Stimulated activated naive CD8-positive, alpha-beta T cell treated with anti-CD3 and anti-CD28 coated beads, Interleukin-15, Interleukin-2, amounts not matched to agents 100 U/mL and 50 U/mL, for 24 hours (primary cell): ENCODE results near the gene PPM1N.
A peak's percentile ranks its signal among the peaks of the same experiment; 100 is the strongest.

Source experiments
- ATAC-seq: fragments of 150-1000 bp; cut with Tn5 transposase; one replicate; pipeline ENCODE4 v1.10.0; 2021
- DNase-seq: peaks from one replicate; pipeline ENCODE4 v3.0.0; 2021

Gene PPM1N, protein sequence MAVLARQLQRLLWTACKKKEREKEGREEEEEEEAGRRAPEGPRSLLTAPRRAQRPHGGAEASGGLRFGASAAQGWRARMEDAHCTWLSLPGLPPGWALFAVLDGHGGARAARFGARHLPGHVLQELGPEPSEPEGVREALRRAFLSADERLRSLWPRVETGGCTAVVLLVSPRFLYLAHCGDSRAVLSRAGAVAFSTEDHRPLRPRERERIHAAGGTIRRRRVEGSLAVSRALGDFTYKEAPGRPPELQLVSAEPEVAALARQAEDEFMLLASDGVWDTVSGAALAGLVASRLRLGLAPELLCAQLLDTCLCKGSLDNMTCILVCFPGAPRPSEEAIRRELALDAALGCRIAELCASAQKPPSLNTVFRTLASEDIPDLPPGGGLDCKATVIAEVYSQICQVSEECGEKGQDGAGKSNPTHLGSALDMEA

DNA sequence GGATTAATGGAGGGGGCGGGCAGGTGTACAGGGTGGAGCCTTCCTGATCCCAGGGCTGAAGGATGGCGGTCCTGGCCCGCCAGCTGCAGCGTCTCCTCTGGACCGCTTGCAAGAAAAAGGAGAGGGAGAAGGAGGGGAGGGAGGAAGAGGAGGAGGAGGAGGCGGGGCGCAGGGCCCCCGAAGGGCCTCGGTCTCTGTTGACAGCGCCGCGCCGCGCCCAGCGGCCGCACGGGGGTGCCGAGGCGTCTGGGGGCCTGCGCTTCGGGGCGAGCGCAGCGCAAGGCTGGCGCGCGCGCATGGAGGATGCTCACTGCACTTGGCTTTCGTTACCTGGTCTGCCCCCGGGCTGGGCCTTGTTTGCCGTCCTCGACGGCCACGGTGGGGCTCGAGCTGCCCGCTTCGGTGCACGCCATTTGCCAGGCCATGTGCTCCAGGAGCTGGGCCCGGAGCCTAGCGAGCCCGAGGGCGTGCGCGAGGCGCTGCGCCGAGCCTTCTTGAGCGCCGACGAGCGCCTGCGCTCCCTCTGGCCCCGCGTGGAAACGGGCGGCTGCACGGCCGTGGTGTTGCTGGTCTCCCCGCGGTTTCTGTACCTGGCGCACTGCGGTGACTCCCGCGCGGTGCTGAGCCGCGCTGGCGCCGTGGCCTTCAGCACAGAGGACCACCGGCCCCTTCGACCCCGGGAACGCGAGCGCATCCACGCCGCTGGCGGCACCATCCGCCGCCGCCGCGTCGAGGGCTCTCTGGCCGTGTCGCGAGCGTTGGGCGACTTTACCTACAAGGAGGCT, at the start of gene PPM1N:
Gene PPM1N, plus strand, starts transcription at position 33 of the 785 bp plus-strand sequence. Its CDS starts 30 bp downstream, at position 63.
- peak; percentile 77 for DNase-seq
- ATAC-seq = peak; percentile 55

DNA sequence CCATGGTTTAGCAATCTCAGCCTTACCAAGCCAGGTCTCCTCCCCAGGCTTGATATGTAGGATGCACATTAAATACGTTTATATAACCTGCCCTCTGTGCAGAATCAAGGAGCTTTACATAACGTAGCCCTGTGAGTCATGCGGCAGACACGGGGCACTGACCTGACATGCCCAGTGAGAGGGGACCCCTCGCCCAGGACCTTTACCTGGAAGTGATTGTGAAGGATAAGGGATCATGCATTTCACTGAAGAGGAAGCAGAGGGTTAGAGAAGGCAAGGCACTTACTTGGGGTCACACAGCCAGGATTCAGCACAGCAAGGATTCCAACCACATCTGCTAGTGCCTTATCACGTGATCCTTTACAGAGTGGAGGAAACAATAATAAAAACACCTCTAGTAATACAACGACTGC, 49.4 kb upstream of the PPM1N start:
- ATAC-seq (no peak), DNase-seq (no peak)

DNA sequence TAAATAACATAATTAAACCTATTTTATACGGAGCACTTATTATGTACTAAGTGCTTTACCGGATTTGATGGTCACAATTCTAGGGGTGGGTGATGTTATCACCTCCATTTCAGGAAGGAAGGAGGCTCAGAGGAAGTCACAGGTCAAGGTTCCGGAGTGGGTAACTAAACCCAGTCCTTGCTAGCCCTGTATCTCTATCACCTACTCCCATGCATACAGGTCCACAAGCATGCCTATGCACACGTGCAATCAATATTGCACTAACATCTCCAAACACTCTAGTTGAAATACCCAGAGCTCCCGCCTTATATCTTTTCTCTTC, 48.3 kb upstream of the PPM1N start:
- peak; percentile 12 for ATAC-seq
- no peak for DNase-seq

DNA sequence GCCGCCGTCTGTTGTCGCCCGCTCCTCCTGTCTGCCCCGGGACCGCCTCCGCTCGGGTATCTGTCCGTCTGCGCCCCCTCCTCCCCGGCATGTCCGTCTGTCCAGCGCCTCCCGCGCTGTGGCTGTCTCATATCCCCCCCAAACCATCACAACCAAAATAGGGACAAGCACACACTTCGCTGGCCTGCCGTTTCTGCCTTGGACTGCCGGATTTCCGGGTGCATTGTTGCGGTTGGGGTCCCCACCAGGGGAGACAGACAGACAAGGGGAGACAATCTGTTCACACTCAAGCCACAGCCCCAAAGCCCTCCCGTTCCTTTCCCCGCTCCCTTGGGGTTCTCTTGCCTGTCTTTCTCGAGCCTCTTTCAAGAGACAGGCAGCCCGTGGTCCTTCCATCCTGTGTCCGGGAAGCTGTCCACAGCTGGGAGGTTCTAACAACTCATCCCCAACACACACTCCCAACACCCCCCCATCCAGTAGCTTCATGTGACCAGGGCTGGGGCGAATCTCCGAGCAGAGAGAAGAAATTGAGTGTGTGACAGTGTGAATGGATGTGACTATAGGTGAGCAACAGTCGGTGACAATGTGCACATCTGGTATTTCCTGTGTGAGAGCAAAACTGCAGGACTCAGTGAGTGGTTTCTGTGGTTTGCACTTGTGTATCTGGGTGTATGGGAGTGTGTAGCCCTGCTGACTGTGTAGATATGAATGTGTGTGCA, 47.0 kb upstream of the PPM1N start:
- DNase-seq (peak; percentile 52), ATAC-seq (peak; percentile 24)

DNA sequence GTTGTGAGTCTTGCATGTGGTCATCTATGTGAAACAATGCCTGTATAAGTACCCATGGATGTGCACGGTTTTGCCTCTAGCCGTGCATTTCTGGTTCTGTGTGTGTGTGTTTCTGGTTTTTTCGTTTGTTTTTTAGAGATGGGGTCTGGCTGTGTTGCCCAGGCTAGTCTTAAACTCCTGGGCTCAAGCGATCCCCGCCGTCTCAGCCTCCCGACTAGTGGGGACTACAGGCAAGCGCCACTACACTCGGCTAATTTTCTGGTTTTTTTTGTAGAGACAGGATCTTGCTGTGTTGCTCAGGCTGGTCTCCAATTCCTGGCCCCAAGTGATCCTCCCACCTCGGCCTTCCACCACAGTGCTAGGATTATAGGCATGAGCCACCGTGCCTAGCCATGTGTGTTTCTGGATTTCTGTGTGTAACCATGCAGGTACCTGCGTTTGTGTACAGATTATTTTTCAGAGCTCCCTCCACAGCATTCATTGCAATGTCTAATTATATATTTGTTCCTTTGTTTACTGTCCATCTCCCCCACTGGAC, 46.3 kb upstream of the PPM1N start:
- ATAC-seq = no peak
- no peak for DNase-seq

DNA sequence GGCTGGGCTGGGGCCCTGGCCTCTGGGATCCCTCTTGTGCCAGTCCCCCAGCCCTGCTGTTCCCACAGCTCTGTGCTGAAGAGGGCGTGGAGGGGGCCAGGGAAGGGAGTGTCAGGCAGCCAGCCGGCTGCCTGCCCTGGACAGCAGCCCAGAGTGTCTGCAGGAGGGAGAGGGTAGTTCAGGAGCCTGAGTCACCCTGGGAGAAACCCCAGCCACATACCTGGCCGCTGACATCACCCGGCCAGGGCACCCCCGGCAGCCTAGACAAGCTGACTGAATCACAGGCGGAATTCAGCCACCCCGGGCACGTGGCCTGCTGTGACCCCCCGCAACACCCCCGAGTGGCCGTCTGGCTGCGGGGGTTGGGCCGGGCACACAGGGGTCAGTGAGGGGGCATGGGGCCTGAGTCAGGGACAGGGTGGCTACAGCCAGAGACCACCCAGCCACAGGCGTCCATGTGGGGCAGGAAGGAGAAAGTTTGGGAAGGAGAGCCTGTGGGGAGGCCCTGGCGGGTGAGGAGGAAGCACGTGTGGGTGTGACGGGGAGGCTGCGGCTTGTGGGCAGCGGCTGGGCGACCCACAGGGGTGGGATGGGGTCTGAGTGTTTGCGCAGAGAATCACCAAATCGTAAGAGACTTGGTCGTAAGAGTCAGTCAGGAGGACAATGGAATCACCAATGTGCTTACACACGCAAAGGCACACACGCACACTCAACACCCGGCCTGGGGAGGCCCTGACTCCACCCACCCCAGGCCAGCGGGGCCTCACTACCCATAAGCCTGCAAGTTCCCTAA, 42.3 kb upstream of the PPM1N start:
- ATAC-seq (peak; percentile 89), DNase-seq (peak; percentile 82)

DNA sequence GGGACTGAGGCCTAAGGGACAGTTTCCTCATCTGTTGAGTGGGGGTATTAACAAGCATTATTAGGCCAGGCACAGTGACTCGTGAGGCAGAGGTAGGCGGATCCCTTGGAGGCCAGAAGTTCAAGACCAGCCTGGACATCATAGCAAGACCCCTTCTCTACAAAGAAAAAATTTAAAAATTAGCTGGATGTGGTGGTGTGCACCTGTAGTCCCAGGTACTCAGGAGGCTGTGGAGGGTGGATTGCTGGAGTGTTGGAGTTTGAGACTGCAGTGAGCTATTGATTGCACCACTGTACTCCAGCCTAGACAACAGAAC, 41.8 kb upstream of the PPM1N start:
- no peak for DNase-seq
- ATAC-seq = no peak

DNA sequence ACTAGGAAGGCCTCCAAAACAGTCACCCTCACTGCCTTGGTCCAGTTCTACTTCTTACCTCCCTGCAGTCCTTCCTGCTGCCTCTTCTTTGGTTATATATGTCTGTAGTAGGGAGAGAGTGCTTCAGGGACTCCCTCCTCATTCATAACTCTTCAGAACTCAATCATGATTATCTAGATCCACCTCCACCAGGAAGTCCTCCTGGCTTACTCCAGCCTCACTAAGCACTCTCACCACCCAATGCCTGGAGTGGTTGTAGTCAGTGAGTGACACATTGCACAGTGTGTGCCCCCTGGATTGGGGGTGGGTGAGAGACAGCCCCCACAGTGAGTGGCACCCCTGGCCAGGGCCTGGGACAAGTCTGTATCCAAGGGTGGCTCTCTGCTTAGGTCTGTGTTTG, 40.5 kb upstream of the PPM1N start:
- DNase-seq (no peak), ATAC-seq (no peak)

DNA sequence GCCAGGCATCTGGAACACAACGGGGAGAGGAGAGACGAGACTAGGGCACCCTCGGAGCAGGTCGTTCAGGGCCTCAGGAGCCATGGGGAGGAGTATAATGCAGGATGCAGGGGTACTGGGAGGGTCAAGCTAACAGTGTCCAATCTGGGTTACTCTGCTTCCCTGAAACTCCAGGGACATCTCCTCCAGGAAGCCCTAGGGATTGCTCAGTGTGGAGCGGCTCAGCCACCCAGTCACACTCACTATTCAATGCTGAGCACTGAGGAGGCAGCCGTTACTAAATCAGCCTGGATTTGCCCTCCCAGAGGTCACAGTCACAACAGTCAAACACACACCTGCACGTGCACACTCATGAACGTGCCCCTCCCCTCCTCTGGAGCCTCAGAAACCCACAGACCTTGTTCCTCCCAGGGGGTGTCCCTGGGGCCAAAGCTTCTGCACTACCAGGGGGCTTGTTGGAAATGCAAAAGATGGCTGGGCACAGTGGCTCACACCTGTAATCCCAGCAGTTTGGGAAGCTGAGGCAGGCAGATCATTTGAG, 37.4 kb upstream of the PPM1N start:
- no peak for DNase-seq
- no peak for ATAC-seq

DNA sequence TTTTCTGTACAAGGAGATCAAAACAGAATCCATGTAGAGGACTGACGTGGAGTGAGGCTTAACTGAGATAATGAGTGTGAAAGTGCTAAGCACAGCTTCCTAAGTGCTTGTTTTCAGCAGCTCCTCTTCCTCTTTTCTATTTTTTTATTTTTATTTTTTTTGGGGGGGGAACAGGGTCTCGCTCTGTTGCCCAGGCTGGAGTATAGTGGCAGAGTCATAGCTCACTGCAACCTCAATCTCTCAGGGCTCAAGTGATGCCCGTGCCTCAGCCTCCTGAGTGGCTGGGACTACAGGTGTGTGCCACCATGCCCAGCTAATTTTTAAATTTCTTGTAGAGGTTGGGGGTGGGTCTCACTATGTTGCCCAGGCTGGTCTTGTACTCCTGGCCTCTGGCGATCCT, 36.1 kb upstream of the PPM1N start:
- ATAC-seq (no peak), DNase-seq (no peak)

DNA sequence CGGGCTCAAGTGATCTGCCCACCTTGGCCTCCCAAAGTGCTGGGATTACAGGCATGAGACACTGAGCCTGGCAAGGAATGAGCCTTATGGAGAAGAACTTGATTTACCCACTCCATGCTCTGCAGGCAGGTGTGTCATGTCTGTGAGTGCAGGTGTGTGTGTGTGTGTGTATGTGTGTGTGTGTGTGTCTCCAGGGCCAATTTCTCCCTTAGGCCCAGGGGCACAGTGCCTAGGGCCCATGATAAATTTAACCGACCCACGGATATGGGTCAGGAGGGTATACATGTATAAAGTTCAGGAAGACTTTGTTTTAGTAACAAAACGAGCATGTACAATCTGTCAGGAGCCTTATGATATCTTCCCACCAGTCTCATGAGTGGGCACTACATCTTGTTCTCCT, 35.0 kb upstream of the PPM1N start:
- ATAC-seq (no peak), DNase-seq (no peak)

DNA sequence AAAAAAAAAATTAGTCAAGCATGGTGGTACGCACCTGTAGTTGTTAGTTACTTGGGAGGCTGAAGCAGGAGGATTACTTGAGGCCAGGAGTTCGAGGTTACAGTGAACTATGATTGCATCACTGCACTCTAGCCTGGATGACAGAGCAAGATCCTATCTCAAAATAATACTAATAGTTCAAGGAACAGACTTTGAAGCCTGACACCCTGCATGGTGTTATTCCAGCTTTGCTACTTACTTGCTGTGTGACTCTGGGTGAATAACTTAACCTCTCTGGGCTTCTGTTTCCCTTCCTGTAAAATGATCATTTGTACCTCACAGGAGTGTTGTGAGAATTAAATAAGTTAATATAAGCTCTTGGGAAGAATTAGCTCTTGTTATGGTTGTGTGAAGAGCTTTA, 34.0 kb upstream of the PPM1N start:
- DNase-seq (no peak), ATAC-seq (no peak)

DNA sequence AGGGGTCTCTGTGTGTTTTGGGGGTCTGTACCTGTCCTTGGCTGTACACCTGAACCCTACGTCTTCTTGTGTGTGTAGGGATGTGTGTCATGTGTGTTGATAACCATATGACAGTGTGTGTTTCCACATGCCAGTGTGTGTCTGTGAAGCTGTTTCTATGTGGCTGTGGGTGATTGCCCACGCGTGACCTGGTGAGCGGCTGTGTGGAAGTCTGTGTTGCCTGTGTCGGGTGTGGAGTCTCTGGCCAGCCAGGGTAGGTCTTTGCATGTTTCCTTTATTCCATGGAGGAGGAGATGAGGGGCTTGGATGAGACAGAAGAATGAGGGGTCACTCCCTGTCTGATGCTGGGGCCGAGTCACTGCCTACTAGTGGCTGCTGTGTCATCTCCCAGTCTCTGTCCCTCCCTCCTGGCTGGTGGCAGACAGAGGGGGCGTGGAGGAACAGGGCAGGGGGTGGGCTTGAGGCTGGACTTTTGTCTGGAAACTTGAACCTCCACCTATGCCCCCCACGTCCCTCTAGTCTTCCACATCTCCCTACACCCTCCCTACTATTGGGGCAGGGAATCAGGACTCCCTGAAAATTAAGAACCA, 33.3 kb upstream of the PPM1N start:
- ATAC-seq = no peak

DNA sequence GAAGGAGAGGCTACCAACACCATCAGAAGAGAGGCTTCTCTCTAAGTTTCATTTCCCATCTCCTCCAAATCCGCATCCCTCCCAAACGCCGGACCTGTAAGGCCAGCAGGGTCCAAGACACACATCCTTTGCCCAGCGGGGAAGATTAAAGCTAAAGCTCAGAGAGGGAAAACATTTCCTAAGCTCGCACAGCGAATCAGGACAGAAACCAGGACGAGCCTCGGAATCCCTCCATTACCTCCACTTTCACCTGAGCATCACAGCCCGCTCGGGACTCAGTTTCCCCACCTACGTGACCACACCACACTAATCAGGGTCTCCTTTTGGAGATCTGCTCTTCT, 31.2 kb upstream of the PPM1N start:
- DNase-seq (no peak), ATAC-seq (no peak)

More for the DNA sequence above, 33.3 kb upstream of the PPM1N start:
- no peak for DNase-seq

DNA sequence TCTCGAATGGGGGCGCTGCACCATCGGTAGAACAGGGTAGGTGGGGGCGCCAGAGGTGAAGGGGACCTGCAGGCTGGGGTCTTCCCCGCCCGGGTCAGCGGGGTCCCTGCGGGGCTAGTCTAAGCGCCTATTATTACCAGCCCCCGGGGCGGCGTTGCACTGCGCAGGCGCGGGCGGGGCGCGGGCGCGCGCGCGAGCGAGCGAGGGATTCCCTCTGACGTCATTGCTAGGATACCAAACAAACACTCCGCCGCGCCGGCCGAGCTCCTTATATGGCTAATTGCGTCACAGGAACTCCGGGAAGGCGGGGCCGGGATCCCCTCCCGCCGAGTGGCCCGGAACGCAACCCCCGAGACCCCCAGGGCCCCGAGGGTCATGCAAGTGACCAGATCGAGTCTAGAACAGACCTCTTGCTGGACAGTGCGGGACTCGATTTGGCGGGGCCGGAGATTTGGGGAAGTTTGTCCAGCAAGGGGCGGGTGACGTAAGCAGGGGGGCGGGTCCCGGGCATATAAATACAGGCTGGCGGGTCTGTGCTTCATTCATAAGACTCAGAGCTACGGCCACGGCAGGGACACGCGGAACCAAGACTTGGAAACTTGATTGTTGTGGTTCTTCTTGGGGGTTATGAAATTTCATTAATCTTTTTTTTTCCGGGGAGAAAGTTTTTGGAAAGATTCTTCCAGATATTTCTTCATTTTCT, 30.6 kb upstream of the PPM1N start, which contains the start of gene FOSB:
Gene FOSB, plus strand, starts transcription at position 541 of the 703 bp plus-strand sequence. CDS start 591 bp downstream, outside the sequence.
- peak; percentile 21 for ATAC-seq
- DNase-seq = peak; percentile 93

DNA sequence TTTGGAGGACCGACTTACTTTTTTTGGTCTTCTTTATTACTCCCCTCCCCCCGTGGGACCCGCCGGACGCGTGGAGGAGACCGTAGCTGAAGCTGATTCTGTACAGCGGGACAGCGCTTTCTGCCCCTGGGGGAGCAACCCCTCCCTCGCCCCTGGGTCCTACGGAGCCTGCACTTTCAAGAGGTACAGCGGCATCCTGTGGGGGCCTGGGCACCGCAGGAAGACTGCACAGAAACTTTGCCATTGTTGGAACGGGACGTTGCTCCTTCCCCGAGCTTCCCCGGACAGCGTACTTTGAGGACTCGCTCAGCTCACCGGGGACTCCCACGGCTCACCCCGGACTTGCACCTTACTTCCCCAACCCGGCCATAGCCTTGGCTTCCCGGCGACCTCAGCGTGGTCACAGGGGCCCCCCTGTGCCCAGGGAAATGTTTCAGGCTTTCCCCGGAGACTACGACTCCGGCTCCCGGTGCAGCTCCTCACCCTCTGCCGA, 30.0 kb upstream of the PPM1N start:
- ATAC-seq (peak; percentile 1), DNase-seq (peak; percentile 53)

DNA sequence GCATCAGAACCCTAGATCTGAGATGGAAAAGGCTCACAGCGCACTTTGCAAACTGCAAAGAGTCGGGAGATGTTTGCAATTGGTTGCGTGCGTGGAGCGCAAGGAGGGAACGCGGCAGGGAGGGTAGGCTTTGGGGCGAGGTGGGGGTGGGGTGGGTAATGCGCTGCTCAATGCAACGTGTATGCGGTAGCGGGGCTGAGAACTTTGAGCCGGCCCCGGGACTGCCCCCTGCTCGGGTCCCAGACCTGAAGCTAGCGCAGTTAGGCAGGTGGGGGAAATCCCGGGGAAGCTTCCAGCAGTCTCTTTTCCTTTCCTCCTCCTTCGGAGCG, 29.5 kb upstream of the PPM1N start:
- ATAC-seq = peak; percentile 63
- DNase-seq = no peak

DNA sequence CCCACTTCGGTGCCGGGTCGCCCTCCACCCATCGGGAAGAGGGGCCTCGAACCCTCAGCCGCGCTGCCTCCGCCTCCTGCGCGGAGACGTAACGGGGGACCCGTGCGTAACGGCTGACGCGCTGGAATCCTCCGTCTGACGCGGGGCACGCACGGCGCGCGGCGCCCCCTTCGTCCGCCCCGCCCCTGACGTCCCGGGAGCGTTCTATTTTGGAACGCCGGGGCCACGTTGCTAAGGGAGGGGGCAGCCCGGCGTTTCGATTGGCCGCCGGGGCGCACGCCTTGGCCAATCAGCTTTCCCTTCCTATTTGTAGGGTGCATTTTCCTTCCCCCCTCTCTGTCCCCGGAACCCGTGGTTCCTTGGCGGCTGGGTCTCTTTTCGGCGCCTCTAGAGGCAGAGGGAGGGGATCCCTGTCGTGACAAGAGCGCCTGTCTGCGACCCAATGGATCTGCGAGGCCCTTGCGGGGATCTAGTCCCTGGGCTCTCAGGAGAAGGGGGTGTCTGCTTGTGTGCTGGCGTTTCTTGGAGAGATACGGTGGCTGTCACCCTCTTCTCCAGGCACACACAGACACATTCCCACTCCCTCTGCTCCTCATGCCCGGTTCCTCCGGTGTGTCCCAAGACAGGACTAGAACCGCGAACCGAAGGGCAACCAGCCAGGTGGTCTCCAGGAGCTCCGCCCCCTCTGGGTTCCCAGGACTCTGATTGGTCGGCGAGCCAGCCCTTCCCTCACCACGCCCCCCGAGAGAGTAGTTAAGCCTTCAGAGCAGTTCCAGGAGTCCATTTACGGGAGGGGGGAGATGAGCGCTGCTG, 28.9 kb upstream of the PPM1N start:
- ATAC-seq (peak; percentile 84), DNase-seq (peak; percentile 96)

DNA sequence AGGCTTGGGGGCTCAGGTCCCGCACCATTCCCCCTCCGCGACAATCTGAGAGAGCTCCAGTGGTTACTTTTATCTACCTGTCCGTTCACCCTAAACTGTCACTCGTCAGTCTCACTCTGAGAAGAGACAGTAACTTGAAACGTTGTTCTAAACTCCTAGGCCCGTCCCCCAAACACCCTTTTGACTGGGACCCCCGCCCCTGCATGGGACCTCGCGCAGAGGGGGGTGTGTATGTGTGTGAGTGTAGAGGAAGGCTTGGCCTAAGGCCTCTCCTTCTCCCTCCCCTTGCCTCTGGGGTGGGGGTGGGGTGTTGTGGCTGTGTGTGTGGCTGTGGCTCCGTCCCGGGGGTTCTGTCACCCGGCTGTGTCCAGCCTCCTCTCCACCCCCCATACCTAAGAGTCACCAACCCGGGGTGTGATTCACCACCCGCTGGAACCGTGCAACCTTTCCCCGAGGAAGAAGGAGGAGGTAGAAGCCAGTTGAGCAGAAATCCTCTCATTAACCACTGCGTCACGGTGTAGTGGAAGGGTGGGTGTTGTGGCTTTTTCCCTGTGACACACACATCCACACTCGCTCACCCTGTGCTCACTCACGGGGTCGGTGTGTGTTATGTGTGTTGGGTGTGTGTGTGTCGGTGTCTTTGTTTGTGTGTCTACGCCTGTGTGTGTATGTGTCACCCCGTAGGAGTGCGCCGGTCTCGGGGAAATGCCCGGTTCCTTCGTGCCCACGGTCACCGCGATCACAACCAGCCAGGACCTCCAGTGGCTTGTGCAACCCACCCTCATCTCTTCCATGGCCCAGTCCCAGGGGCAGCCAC, 28.1 kb upstream of the PPM1N start:
- peak; percentile 41 for DNase-seq
- no peak for ATAC-seq
